HG03135 (cell line): ENCODE data around the gene CD200.
"Not testable (repeated sequence)": the region's sequence is repeated elsewhere in the genome, so short reads cannot be mapped to it uniquely, and the experiment has no call there.

ENCODE experiments used
- ATAC-seq: cut with Tn5 transposase; IDR thresholded peaks from one replicate; pipeline ENCODE4 v1.9.1; 2021; ENCODE audit warnings: mild to moderate bottlenecking, moderate library complexity; ENCODE audit not compliant: unreplicated experiment

CD200 gene

DNA sequence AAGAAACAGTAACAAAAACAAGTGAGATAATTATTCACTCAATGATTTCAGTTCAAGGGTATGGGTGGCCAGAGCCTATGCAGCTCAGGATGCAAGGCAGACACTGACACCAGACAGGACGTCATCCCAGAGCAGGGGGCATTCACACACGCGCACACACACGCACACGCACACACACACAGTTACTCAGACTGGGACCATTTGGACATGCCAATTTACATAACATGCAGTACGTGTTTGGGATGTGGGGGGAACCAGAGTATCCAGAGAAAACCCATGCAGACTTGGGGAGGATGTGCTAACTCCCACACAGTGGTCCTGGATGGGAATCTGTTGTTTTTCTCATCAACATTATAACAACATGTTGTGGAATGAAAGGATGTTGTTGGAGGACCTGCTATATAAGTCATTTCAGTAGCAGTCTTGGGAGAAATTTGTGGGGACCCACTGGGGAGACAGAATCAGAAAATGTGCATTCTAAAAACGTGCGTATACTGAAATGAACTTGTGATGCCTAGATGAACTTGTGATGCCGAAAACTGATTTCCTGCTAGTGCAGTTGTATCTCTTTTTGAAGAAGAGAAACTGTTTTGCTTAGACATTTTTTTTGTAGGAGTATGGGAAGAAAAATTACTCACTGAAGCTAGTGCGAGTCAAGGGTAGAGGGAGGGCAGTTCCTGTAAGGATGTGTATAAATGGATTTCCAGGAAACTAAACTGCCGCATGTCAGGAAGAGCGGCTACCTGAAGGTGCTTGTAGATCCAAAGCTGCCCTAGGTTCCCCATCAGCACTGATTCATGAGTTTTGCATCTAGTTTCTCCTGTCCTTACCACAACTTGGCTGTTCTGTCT, 25.2 kb downstream of the CD200 start:
- no peak for ATAC-seq

- no peak for ATAC-seq
These were observed 27.6 kb downstream of the CD200 start for GRCh38 chr3:112360561-112360960.

GRCh38 chr3:112362221-112362620, 29.3 kb downstream of the CD200 start:
- ATAC-seq, result no peak

- ATAC-seq, result no peak
These were observed 31.3 kb downstream of the CD200 start for GRCh38 chr3:112364291-112364690.

- no peak for ATAC-seq
These were observed 32.1 kb downstream of the CD200 start for GRCh38 chr3:112365035-112365434.

DNA sequence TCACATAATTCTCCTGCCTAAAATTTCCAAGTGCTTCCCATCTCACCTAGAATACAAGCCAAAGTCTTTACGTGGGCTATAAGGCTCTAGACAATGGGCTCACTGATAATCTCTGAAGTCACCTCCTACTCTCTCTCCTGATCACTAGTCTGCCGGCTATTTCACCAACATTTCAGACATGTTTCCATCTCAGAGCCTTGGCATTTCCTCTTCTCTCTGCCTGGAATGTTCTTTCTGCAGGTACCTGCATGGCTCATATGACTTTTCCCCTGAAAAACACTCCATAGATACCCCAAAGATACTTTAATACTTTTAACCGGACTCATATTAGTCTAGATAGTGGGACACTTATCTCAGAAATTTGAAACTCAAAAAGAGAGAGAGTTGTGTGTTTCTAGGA, 32.7 kb downstream of the CD200 start:
- no peak for ATAC-seq

- no peak for ATAC-seq
These were observed 33.6 kb downstream of the CD200 start for GRCh38 chr3:112366522-112366921.

DNA sequence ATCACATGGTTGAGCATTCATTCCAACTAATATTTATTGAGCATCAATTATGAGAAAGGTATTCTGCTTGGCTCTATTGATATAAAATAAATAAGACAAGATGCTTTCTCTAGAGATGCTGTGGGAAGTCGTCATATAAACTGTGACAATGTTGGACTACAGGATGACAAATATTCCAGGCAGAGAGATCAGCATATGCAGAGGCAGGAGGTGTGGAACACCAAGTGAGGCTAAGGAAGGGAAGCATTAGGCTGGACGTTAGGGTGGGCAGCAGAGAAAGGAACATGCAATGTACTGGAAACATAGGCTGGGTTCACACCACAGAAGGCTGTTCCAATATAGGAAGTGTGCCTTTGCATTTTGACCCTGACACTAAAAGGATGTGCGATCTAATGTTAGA, 38.6 kb downstream of the CD200 start:
- no peak for ATAC-seq

DNA sequence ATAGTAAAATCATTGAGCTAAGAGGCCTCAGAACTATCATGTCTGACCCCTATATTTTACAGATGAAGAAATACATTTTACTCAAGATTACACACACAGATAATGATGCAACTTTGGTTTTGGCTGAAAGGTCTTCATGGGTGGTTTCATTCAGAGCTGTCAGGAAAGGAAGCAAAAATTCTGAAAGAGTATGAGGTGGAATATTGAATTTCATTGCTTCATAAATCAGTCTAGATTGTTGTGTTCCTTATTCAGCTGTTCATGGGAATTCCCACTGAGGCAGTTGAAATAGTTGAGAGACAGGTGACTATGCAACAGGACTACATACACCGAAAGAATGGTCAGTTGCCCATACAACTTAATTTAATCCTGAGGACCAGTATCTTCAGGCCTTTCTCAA, 39.4 kb downstream of the CD200 start:
- ATAC-seq, result no peak

- ATAC-seq, result no peak
These were observed 40.5 kb downstream of the CD200 start for GRCh38 chr3:112373476-112373875.

DNA sequence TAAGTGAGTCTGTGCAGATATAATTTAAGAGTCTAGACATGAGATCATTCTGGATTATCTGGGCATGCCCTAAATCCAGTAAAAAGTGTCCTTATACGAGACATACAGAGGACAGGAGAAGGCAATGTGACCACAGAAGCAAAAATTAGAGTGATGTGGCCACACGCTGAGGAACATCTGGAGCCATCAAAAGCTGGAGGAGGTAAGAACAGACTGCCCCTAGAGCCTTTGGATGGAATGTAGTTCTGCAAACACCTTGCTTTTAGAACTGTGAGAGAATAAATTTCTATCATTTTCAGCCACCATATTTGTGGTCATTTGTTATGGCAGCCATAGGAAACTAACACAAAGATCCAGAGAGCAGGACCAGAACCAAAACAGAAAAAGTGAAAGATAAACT, 41.0 kb downstream of the CD200 start:
- ATAC-seq, result no peak

- no peak for ATAC-seq
These were observed 41.4 kb downstream of the CD200 start for GRCh38 chr3:112374333-112374734.

- no peak for ATAC-seq
These were observed 42.2 kb downstream of the CD200 start for GRCh38 chr3:112375117-112375516.

- ATAC-seq, result no peak
These were observed 43.4 kb downstream of the CD200 start for GRCh38 chr3:112376241-112376911.

DNA sequence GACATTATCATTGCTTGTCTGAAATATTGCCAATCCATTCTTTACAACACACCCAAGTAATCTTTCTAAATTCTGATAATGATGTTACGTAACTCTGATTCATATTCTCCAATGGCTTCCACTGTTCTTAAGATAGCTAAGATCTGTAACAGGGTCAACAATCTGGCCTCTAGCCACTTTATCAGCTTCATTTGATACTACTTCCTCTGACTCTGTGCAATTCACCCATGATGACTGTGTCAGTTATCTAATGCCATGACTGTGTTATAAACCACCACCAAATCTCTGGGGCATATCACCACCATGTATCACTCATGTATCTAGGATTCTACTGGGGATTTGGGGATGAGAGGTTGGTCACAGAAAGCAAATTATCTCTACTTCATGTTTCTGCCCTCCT, 44.0 kb downstream of the CD200 start:
- ATAC-seq, result no peak

- ATAC-seq, result no peak
These were observed 44.7 kb downstream of the CD200 start for GRCh38 chr3:112377568-112378071.

GRCh38 chr3:112378347-112378746, 45.4 kb downstream of the CD200 start:
- not testable (repeated sequence) for ATAC-seq

GRCh38 chr3:112379020-112379690, 46.2 kb downstream of the CD200 start:
- no peak for ATAC-seq

DNA sequence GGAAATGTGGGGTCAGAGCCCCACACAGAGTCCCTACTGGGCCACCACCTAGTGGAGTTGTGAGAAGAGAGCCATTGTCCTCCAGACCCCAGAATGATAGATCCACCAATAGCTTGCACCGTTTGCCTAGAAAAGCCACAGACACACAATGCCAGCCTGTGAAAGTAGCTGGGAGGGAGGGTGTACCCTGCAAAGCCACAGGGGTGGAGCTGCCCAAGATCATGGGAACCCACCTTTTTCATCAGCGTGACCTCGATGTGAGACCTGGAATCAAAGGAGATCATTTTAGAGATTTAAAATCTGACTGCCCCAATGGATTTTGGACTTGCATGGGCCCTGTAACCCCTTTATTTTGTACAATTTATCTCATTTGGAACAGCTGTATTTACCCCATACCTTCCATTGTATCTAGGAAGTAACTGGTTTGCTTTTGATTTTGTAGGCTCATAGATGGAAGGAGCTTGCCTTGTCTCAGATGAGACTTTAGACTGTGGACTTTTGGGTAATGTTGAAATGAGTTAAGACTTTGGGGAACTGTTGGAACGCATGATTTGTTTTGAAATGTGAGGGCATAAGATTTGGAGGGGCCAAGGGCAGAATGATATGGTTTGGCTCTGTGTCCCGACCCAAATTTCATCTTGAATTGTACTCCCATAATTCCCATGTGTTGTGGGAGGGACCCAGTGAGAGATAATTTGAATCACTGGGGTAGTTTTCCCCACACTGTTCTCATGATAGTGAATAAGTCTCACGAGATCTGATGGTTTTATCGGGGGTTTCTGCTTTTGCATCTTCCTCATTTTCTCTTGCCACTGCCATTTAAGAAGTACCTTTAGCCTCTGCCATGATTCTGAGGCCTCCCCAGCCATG, 49.0 kb downstream of the CD200 start:
- ATAC-seq, result no peak

GRCh38 chr3:112382543-112383160, 49.7 kb downstream of the CD200 start:
- no peak for ATAC-seq
